GM18907 (cell line): ENCODE measurements around the gene ACVR1C.

Experiments used
- ATAC-seq: cut with Tn5 transposase; IDR thresholded peaks from one replicate; pipeline ENCODE4 v1.9.1; 2021; ENCODE audit warnings: mild to moderate bottlenecking, moderate library complexity; ENCODE audit not compliant: unreplicated experiment

ACVR1C gene

DNA sequence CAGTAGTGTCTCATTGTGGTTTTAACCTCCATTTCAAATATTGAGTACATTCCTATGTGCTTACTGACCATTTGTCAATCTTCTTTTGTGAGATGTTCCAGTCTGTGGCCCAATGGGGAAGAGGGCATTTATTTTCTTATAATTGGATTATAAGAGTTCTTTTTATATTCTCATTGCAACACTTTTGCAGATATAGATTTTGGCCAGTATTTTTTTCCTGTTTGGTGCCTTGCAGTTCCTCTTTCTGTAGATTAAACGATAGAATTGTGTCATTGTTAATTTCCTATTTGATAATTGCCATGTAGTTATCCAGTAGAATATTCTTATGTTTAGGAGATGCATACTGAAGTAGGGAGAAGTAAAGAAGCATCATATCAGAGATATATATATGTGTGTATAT, 128.3 kb downstream of the ACVR1C start:
- ATAC-seq = no peak

- ATAC-seq = no peak
Observed at GRCh38 chr2:157498483-157498882, 130.2 kb downstream of the ACVR1C start.

DNA sequence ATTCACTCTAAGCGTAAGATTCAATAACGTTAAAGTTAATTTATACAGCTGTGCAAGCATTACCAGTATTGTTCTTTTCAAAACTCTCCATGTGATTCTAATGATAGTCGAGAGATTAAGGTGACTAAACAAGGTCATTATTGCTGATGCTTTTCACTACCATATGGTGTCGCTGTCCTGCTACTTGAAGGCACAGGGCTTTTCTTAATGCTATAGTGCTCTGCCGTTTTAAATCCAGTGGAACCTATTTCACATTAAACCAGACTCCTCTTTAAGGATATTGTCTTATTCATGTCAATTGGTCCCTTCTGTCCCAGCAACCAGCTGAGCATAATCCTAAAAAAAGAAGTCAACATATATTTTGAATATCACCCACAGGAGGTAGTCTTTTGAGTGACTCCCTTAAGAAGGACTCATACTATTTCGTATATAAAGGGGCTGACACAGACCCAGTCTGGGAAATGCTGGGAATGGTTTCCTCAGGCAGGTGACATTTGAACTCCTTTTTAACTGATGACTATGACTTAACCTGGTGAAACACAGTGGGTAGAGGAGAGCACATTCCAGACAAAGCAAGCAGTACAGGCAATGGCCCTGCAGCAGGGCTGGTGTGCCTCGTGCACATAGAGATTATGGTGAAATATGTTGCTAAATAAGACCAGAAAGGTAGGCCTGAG, 130.9 kb downstream of the ACVR1C start:
- peak; percentile 91 for ATAC-seq

DNA sequence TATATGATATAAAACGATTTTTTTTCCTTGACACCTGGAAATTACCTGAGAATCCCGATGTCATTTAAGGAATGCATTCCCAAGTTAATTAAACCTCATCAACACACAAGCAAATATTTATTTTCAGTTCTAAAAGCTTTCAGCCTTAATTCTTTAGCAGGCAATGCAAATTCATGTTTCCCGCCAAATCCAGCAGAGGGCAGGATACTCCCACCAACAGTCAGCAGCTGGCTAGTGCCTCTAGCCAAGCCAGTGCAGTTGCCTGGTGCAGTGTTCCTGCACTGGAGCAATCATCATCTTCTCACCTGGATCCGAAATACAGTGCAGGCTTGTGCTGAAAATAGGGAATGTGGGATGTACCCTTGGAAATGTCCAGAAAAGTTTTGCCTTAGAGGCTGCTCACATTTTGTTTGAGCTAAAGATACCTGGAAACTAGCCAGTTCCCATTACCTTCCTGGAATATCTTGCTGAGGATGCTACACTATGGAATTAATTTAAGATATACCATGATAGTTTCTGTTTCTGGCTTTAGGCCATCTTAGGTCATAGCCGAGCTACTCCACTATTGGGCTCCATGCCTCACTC, 136.4 kb downstream of the ACVR1C start:
- peak; percentile 97 for ATAC-seq

DNA sequence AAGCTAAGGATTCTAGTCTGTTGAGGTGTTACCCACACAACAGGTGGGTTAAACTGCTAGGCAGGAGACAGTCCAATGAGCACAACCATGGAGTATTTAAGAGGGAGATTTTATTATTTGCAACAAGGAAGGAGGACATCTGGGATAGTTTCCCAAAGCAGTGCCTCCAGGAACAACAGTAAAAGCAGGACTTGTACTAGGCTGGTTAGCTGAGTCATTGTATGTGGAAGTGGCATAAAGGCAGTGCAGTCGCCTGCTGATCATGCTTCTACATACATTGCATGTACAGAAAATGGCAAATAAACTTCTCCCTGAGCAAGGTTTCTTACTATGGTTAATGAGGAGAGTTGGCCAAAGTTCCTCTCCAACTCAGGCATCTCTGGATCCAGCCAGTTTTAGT, 138.7 kb downstream of the ACVR1C start:
- no peak for ATAC-seq

- no peak for ATAC-seq
Observed at GRCh38 chr2:157488877-157489276, 139.8 kb downstream of the ACVR1C start.

GRCh38 chr2:157487747-157488146, 140.9 kb downstream of the ACVR1C start:
- no peak for ATAC-seq

DNA sequence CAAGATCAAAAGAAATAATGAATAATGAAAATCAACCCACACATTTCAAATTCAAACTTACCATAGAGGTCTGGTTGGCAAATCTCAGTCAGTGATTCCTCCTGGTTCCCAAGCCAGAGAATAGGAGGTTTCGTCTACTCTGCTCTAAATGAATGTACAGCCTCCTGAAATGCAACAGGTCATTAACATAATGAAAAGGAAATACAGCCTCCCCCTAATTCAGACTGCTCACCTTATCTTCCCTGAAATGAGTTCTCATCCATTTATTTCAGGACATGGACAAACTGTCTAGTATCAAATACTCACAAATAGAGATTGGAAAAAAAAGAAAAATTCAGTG, 141.4 kb downstream of the ACVR1C start:
- no peak for ATAC-seq

DNA sequence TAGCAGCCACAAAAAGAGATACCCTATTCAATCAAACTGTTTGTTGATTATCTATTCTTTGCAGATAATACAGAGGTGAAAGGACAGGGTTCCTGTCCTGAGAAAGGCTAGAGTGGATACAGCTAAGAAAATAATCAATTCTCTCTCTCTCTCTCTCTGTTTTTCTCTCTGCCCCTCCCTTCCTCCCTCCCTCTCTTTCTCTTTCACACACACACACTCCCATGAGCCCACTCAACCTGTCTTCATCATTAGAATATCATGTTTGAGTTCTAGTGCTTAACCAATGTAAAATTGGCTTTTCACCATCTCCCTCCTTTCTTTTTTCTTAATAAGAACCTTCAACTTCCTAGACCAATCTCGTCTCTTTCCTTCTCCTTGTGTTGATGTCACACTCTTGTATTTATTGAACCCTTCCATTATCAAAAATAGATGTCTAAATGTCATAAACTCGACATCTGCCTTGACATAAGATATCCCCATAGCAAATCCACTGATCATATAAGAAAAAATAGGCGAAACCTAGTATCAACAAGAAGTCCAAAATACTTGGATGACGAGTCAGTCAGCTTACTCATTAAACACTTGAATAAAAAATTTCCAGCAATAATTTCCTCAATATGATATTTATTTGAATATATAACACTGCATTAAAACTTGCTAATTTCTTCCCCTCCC, 141.9 kb downstream of the ACVR1C start:
- no peak for ATAC-seq

DNA sequence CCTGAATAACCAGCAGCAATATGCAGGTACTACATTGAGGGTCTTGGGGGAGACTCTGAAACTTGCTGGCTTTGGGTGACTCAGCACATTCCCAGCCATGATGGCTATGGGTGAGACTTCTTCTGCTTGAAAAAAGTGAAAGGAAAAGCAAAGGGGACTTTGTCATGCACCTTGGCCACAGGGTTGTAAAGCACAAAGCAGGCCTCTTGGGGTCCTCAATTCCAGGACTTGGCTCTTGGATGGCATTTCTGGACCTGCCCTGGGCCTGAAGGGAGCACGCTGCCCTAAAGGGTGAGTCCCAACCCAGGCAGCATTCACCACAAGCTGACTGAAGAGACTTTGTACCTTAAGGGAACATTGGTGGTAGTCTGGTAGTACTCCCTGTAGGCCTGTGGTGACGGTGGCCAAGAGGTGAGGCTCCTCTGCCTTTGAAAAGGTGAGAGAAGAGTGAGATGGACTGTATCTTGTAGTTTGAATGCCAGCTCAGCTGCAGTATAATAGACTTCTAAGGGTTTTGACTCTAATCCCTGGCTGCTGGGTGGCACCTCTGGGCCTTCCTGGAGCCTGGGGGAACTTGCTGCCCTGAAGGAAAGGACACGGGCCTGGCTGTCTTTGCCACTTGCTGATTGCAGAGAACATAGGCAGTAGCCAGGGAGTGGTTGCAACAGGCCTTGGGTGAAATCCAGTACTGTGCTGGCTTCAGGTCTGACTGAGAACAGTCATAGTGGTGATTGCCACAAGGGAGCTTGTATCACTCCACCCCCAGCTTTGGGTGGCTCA, 148.3 kb downstream of the ACVR1C start:
- peak; percentile 90 for ATAC-seq

DNA sequence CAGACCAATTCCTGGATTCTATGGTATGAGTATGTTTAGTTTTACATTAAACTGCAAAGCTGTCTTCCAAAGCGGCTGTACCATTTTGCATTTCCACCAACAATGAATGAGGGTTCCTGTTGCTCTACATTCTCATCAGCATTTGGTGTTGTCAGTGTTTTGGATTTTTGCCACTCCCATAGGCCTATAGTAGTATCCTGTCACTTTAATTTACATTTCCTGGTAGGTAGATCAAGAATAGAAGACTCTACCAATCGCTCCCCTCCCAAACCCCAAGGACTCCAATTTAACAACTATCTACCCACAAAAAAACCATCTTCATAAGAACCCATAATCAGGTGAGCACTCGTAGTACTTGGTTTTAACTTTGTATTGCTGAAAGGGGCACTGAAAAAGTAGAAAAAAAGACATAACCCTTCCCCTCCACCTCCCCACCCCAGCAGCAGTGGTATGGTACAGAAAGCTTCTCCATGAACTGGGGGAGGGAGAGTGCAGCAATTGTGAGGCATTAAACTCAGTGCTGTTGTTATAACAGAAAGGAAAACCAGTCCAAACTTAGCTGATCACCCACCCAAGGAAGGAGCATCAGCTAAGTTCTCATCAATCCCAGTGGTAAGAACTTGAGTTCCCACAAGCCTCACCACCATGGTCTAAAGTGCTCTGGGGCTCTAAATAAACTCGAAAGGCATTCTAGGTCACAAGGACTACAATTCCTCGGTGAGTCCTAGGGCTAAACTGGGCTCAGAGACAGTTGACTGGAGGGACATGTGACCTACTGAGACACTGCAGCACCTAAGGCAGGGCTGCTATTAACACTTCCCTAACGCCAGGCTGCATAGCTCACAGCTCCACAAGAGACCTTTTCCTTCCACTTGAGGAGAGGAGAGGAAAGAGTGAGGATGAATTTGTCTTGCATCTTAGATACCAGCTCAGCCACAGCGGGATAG, 149.3 kb downstream of the ACVR1C start:
- peak; percentile 39 for ATAC-seq

DNA sequence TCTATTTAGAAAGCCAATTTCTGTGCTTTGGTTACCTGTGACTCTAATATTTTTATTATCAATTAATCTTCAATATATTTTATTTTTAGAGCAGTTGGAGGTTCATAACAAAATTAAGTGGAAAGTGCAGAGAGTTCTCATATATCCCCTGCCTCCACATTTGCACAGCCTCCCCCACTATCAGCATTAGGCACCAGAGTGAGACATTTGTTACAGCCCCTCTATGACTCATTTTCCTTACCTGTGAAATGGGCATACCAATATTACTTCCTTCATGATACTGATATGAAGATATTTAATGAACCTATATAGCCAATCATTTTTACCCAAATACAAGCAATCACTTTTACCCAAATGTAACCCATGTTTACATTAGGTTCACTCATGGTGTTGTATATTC, 150.7 kb downstream of the ACVR1C start:
- no peak for ATAC-seq

DNA sequence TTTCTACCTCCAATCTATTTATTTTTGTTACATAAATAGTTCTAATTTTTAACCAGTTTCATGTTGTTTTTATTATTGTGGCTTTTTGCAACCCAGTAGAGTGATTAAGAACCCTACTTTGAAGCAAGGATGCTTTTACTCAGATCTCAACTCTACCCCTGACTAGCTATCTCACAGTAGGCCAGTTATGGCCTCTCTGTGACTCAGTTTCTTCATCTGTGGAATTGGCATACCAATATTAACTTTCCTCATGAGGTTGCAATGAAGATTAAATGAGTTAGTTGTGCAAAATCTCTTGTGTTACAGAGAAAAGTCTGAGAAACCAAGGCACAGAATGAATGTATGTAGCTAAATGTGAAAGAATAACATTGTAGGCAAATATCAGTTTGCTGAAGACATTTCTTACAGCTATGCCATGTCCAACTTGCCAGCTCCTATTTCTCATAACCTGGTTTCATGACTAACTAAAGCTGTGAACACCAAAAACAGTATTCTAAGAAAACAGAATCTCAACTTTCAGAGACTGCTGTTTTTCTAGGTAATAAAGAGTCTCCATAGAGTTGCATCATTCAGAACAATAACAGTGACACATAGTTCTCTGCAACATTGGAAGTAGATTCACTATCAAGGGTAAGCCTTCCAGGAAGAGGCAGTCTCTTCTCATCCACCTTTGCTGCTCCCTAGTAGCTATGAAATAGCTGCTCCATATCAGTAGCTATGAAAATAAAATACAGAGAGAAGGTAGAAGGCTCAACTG, 151.5 kb downstream of the ACVR1C start:
- no peak for ATAC-seq
